ENCODE data around the gene E2F2. TPM values are rescaled to one million over a fixed set of nuclear protein-coding genes. Genes with fewer than 3 reads are reported as not detected.

Gene E2F2
- total and polyA plus RNA-seq, 2 of the 13 experiments (the other 11 are each of a cell fraction or from before 2014, with no cell fraction given) = 0.65 to 6.6 TPM

DNA sequence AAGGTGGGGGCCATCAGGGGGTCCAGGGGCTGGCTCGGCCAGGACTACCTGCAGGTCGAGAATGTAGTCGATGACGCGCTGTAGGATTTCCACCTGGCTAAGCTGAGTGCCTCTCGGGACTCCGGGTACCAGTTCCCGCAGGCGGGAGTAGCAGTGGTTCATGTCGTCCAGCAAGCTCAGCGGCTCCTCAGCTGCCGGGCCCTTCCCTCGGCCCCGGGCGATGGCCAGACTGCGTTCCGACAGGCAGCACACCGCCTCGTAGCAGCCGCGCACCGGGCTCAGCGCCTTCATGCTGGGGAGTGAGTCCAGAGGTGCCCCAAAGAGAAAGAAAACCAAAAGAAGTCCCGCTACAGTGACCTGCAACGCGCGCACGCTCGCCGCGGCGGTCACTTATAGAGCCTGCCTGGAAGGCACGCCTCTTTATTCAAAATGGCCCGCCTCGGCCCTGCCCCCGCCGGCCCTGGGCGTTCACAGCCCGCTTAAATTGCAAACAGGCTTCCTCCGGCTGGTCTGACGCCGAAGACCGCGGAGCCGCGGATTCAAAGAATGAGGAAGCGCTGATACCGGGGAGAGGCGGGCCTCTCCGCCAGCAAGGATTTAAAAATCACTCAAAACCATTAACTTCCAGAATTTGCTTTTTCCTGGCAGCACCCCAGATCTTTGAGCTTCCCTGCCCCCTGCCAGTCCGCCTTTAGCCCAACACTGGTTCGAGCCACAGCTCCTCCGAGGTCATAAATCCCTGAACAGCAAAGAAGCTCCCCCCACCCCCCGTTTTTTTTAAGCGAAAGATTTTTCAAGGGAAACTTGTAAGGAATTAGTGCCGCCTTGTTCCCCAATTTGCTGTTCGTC is 28.3 kb upstream of the E2F2 start, which contains the start of gene ID3 (continued):
- TF ChIP-seq, protein P1, sequence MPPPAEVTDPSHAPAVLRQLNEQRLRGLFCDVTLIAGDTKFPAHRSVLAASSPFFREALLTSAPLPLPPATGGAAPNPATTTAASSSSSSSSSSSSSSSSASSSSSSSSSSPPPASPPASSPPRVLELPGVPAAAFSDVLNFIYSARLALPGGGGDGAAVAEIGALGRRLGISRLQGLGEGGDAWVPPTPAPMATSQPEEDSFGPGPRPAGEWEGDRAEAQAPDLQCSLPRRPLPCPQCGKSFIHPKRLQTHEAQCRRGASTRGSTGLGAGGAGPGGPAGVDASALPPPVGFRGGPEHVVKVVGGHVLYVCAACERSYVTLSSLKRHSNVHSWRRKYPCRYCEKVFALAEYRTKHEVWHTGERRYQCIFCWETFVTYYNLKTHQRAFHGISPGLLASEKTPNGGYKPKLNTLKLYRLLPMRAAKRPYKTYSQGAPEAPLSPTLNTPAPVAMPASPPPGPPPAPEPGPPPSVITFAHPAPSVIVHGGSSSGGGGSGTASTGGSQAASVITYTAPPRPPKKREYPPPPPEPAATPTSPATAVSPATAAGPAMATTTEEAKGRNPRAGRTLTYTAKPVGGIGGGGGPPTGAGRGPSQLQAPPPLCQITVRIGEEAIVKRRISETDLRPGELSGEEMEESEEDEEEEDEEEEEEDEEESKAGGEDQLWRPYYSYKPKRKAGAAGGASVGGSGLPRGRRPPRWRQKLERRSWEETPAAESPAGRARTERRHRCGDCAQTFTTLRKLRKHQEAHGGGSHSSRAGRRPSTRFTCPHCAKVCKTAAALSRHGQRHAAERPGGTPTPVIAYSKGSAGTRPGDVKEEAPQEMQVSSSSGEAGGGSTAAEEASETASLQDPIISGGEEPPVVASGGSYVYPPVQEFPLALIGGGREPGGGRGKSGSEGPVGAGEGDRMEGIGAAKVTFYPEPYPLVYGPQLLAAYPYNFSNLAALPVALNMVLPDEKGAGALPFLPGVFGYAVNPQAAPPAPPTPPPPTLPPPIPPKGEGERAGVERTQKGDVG (CRISPR knock-in tag; IDR thresholded peaks at IDR 0.05; ENCODE audit: borderline replicate concordance) = no peak
- TF ChIP-seq STAG1 (CRISPR knock-in tag; IDR thresholded peaks at IDR 0.05) = no peak

DNA sequence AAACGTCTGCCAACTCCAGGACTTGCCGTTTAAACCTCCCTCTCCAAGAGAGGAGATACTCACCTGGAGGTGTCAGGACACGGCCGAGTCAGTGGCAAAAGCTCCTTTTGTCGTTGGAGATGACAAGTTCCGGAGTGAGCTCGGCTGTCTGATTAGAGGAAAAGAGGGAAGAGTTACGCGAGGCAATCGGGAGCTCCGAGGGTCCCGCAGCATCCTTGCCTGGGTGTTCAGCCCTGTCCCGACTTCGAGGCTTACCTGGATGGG is 27.8 kb upstream of the E2F2 start:
- Histone ChIP-seq H3K79me2 (ENCODE audit: insufficient read depth, low read length) (peaks cover 25% of the 10 kb centered on the region), H3K9ac (ENCODE audit: insufficient read depth, low read depth, low read length) (peak overlapping the region; percentile 97), H4K20me1 (ENCODE audit: insufficient read depth, low read length) (peaks cover 9% of the 10 kb centered on the region; the same call in 1 of the 2 replicates), H3K4me2 (ENCODE audit: low read depth, low read length) (peak overlapping the region; percentile 95), H3K4me3 (replicated peaks in 1 of 3; ENCODE audit: insufficient read depth in 1 of 3, low read depth in 2 of 3, low read length in 3 of 3) (peak overlapping the region; percentile 73 to 98 (median 83)), H3K36me3 (replicated peaks in 1 of 2; ENCODE audit: control insufficient read depth in 1 of 2, insufficient read depth in 2 of 2, low read length in 2 of 2) (no peaks in the 10 kb centered on the region), H3K9me3 (ENCODE audit: low read length) (no peaks in the 10 kb centered on the region), H3K27me3 (ENCODE audit: control insufficient read depth in 1 of 2, insufficient read depth in 2 of 2, low read length in 2 of 2) (no peaks in the 10 kb centered on the region; a peak in 1 of 5 replicates), H2AFZ (ENCODE audit: low read length) (no peak overlapping the region), H3K27ac (ENCODE audit: extremely low read length, insufficient read depth, low read length) (peak overlapping the region; percentile 98), H3K4me1 (ENCODE audit: insufficient read depth, low read length) (peaks cover 77% of the 10 kb centered on the region)
- in situ Hi-C loops (cut with HindIII; ENCODE audit: extremely low pct_ligation_motif_present, low pct_unique_long_range_greater_than_20kb) (no loop called here), intact Hi-C loops (cut with micrococcal nuclease; ENCODE audit: unreplicated experiment) (loop anchor here (5.0 to 10.0 kb wide), 2 partner anchors 33 to 186 kb away; partner anchors contain the start of gene ELOA)
- ChIA-PET CTCF (ENCODE audit: low intra/inter-chr PET ratio, low total read pairs) (no interaction called here), POLR2A (interaction anchor here (0.7 to 6.0 kb wide), 10 partner anchors 10 to 219 kb away, joined by 3 to 54 read pairs (median 6); partner anchors contain the start of genes PITHD1 and RPL11)
- DNase-seq (ENCODE audit: low spot score) (no peak), FAIRE-seq (no peak), ATAC-seq (no peak)
- WGBS (ENCODE audit: low lambda C conversion rate) = 0% methylated on average over 14 of the region's 14 CpGs
- no TSS peak for BruUV-seq (replicated peaks)
- no peak for TF ChIP-seq ZNF7 (CRISPR knock-in tag; IDR thresholded peaks at IDR 0.05)
- TF ChIP-seq, protein P2, sequence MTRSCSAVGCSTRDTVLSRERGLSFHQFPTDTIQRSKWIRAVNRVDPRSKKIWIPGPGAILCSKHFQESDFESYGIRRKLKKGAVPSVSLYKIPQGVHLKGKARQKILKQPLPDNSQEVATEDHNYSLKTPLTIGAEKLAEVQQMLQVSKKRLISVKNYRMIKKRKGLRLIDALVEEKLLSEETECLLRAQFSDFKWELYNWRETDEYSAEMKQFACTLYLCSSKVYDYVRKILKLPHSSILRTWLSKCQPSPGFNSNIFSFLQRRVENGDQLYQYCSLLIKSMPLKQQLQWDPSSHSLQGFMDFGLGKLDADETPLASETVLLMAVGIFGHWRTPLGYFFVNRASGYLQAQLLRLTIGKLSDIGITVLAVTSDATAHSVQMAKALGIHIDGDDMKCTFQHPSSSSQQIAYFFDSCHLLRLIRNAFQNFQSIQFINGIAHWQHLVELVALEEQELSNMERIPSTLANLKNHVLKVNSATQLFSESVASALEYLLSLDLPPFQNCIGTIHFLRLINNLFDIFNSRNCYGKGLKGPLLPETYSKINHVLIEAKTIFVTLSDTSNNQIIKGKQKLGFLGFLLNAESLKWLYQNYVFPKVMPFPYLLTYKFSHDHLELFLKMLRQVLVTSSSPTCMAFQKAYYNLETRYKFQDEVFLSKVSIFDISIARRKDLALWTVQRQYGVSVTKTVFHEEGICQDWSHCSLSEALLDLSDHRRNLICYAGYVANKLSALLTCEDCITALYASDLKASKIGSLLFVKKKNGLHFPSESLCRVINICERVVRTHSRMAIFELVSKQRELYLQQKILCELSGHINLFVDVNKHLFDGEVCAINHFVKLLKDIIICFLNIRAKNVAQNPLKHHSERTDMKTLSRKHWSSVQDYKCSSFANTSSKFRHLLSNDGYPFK (CRISPR knock-in tag; IDR thresholded peaks at IDR 0.05; ENCODE audit: borderline replicate concordance) = no peak
- TF ChIP-seq ZNF879 (CRISPR knock-in tag; IDR thresholded peaks at IDR 0.05) = 0 out of 2 replicates have a peak, but pooled peaks have one; percentile 31
- no peak for TF ChIP-seq HCFC1 (IDR thresholded peaks at IDR 0.05; ENCODE audit: low read depth, low read length)
- TF ChIP-seq, protein P3, sequence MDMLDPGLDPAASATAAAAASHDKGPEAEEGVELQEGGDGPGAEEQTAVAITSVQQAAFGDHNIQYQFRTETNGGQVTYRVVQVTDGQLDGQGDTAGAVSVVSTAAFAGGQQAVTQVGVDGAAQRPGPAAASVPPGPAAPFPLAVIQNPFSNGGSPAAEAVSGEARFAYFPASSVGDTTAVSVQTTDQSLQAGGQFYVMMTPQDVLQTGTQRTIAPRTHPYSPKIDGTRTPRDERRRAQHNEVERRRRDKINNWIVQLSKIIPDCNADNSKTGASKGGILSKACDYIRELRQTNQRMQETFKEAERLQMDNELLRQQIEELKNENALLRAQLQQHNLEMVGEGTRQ (IDR thresholded peaks at IDR 0.05; ENCODE audit: low read depth, low read length) = no peak
- TF ChIP-seq, protein P3 (CRISPR knock-in tag; IDR thresholded peaks at IDR 0.05; ENCODE audit: borderline replicate concordance) = 0 out of 2 replicates have a peak, but pooled peaks have one; percentile 20
- TF ChIP-seq FOXK1 (CRISPR knock-in tag; IDR thresholded peaks at IDR 0.05; ENCODE audit: borderline replicate concordance, low read depth) = no peak
- TF ChIP-seq SMAD1 (CRISPR knock-in tag; IDR thresholded peaks at IDR 0.05; ENCODE audit: borderline replicate concordance, low read depth) = no peak
- TF ChIP-seq, protein P4, sequence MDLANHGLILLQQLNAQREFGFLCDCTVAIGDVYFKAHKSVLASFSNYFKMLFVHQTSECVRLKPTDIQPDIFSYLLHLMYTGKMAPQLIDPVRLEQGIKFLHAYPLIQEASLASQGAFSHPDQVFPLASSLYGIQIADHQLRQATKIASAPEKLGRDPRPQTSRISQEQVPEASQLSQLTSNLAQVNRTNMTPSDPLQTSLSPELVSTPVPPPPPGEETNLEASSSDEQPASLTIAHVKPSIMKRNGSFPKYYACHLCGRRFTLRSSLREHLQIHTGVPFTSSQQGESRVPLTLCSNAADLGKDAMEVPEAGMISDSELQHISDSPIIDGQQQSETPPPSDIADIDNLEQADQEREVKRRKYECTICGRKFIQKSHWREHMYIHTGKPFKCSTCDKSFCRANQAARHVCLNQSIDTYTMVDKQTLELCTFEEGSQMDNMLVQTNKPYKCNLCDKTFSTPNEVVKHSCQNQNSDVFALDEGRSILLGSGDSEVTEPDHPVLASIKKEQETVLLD (CRISPR knock-in tag; IDR thresholded peaks at IDR 0.05; ENCODE audit: low read depth) = 0 out of 2 replicates have a peak, but pooled peaks have one; percentile 4

All from HepG2 (cell line).